Measurements from ENCODE around the gene EXOSC10.

Gene EXOSC10

GRCh38 chr1:11039351-11040104 is 60.1 kb downstream of the EXOSC10 start (continued):
- TF ChIP-seq, protein P1, sequence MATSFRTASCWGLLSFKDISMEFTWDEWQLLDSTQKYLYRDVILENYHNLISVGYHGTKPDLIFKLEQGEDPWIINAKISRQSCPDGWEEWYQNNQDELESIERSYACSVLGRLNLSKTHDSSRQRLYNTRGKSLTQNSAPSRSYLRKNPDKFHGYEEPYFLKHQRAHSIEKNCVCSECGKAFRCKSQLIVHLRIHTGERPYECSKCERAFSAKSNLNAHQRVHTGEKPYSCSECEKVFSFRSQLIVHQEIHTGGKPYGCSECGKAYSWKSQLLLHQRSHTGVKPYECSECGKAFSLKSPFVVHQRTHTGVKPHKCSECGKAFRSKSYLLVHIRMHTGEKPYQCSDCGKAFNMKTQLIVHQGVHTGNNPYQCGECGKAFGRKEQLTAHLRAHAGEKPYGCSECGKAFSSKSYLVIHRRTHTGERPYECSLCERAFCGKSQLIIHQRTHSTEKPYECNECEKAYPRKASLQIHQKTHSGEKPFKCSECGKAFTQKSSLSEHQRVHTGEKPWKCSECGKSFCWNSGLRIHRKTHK (tag by site-specific recombination; IDR thresholded peaks at IDR 0.05): no peak
- TF ChIP-seq ZBTB17 (tag by site-specific recombination; IDR thresholded peaks at IDR 0.05) (peak; percentile 65), ZNF114 (tag by site-specific recombination; IDR thresholded peaks at IDR 0.05) (no peak), ZFHX2 (tag by site-specific recombination; conservative IDR thresholded peaks at IDR 0.05) (peak; percentile 61), ZNF521 (tag by site-specific recombination; IDR thresholded peaks at IDR 0.05) (no peak)

DNA sequence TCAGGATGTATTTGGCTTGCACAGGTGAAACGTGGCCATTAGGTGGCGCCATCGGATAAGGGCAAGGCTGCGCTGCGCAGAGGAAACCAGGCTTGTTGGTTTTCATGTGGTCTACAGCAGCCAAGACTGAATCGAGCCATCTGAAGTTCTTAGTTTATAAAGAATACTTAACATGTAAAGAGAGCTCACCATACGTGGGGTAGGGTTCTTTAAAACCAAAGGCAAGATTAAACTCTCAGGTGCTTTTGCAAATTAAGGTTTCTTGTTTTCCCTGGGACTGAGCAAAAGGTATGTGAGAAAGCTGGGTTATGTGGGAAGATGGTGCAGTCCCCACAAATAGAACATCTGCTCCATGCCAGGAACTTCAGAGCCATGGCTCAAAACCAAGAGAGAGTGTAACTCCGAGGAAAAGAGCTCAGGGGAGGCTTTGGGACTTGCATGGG is 61.9 kb downstream of the EXOSC10 start:
- no peak overlapping the region for H3K4me3 ChIP-seq (ENCODE audit: low read depth, low read length)
- ChIA-PET POLR2A (interaction anchor here (0.5 to 1.2 kb wide), 5 partner anchors 22 to 708 kb away, joined by 3 to 9 read pairs (median 4); partner anchors contain the start of gene SRM), CTCF (interaction anchor here (0.5 to 5.1 kb wide), 92 partner anchors 10 to 1565 kb away, joined by 3 to 95 read pairs (median 4); partner anchors contain the start of genes EXOSC10, FBXO6, MASP2 and MTOR)
- H3K27ac ChIP-seq (ENCODE audit: extremely low read depth, low read depth, low read length): no peak overlapping the region
- TF ChIP-seq, protein P2, sequence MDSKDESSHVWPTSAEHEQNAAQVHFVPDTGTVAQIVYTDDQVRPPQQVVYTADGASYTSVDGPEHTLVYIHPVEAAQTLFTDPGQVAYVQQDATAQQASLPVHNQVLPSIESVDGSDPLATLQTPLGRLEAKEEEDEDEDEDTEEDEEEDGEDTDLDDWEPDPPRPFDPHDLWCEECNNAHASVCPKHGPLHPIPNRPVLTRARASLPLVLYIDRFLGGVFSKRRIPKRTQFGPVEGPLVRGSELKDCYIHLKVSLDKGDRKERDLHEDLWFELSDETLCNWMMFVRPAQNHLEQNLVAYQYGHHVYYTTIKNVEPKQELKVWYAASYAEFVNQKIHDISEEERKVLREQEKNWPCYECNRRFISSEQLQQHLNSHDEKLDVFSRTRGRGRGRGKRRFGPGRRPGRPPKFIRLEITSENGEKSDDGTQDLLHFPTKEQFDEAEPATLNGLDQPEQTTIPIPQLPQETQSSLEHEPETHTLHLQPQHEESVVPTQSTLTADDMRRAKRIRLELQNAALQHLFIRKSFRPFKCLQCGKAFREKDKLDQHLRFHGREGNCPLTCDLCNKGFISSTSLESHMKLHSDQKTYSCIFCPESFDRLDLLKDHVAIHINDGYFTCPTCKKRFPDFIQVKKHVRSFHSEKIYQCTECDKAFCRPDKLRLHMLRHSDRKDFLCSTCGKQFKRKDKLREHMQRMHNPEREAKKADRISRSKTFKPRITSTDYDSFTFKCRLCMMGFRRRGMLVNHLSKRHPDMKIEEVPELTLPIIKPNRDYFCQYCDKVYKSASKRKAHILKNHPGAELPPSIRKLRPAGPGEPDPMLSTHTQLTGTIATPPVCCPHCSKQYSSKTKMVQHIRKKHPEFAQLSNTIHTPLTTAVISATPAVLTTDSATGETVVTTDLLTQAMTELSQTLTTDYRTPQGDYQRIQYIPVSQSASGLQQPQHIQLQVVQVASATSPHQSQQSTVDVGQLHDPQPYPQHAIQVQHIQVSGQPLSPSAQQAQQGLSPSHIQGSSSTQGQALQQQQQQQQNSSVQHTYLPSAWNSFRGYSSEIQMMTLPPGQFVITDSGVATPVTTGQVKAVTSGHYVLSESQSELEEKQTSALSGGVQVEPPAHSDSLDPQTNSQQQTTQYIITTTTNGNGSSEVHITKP (tag by site-specific recombination; IDR thresholded peaks at IDR 0.05): peak; percentile 80
- no peak for TF ChIP-seq HOXA7 (CRISPR knock-in tag; IDR thresholded peaks at IDR 0.05; ENCODE audit: borderline replicate concordance)
- peak; percentile 98 for TF ChIP-seq ZNF654 (tag by site-specific recombination; IDR thresholded peaks at IDR 0.05; ENCODE audit: low read depth)
- TF ChIP-seq ZNF169 (tag by site-specific recombination; IDR thresholded peaks at IDR 0.05): no peak
- TF ChIP-seq ZNF2 (tag by site-specific recombination; IDR thresholded peaks at IDR 0.05): peak; percentile 49; the same call in 1 of the 2 replicates
- TF ChIP-seq, protein P3, sequence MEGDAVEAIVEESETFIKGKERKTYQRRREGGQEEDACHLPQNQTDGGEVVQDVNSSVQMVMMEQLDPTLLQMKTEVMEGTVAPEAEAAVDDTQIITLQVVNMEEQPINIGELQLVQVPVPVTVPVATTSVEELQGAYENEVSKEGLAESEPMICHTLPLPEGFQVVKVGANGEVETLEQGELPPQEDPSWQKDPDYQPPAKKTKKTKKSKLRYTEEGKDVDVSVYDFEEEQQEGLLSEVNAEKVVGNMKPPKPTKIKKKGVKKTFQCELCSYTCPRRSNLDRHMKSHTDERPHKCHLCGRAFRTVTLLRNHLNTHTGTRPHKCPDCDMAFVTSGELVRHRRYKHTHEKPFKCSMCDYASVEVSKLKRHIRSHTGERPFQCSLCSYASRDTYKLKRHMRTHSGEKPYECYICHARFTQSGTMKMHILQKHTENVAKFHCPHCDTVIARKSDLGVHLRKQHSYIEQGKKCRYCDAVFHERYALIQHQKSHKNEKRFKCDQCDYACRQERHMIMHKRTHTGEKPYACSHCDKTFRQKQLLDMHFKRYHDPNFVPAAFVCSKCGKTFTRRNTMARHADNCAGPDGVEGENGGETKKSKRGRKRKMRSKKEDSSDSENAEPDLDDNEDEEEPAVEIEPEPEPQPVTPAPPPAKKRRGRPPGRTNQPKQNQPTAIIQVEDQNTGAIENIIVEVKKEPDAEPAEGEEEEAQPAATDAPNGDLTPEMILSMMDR (tag by site-specific recombination; IDR thresholded peaks at IDR 0.05): peak; percentile 94
- TF ChIP-seq, protein P4, sequence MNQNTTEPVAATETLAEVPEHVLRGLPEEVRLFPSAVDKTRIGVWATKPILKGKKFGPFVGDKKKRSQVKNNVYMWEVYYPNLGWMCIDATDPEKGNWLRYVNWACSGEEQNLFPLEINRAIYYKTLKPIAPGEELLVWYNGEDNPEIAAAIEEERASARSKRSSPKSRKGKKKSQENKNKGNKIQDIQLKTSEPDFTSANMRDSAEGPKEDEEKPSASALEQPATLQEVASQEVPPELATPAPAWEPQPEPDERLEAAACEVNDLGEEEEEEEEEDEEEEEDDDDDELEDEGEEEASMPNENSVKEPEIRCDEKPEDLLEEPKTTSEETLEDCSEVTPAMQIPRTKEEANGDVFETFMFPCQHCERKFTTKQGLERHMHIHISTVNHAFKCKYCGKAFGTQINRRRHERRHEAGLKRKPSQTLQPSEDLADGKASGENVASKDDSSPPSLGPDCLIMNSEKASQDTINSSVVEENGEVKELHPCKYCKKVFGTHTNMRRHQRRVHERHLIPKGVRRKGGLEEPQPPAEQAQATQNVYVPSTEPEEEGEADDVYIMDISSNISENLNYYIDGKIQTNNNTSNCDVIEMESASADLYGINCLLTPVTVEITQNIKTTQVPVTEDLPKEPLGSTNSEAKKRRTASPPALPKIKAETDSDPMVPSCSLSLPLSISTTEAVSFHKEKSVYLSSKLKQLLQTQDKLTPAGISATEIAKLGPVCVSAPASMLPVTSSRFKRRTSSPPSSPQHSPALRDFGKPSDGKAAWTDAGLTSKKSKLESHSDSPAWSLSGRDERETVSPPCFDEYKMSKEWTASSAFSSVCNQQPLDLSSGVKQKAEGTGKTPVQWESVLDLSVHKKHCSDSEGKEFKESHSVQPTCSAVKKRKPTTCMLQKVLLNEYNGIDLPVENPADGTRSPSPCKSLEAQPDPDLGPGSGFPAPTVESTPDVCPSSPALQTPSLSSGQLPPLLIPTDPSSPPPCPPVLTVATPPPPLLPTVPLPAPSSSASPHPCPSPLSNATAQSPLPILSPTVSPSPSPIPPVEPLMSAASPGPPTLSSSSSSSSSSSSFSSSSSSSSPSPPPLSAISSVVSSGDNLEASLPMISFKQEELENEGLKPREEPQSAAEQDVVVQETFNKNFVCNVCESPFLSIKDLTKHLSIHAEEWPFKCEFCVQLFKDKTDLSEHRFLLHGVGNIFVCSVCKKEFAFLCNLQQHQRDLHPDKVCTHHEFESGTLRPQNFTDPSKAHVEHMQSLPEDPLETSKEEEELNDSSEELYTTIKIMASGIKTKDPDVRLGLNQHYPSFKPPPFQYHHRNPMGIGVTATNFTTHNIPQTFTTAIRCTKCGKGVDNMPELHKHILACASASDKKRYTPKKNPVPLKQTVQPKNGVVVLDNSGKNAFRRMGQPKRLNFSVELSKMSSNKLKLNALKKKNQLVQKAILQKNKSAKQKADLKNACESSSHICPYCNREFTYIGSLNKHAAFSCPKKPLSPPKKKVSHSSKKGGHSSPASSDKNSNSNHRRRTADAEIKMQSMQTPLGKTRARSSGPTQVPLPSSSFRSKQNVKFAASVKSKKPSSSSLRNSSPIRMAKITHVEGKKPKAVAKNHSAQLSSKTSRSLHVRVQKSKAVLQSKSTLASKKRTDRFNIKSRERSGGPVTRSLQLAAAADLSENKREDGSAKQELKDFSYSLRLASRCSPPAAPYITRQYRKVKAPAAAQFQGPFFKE (tag by site-specific recombination; IDR thresholded peaks at IDR 0.05; ENCODE audit: borderline replicate concordance): no peak
- TF ChIP-seq ZEB2 (tag by site-specific recombination; IDR thresholded peaks at IDR 0.05): no peak
- TF ChIP-seq, protein P1 (tag by site-specific recombination; IDR thresholded peaks at IDR 0.05): no peak
- TF ChIP-seq ZNF140 (tag by site-specific recombination; IDR thresholded peaks at IDR 0.05): no peak
- TF ChIP-seq, protein P5, sequence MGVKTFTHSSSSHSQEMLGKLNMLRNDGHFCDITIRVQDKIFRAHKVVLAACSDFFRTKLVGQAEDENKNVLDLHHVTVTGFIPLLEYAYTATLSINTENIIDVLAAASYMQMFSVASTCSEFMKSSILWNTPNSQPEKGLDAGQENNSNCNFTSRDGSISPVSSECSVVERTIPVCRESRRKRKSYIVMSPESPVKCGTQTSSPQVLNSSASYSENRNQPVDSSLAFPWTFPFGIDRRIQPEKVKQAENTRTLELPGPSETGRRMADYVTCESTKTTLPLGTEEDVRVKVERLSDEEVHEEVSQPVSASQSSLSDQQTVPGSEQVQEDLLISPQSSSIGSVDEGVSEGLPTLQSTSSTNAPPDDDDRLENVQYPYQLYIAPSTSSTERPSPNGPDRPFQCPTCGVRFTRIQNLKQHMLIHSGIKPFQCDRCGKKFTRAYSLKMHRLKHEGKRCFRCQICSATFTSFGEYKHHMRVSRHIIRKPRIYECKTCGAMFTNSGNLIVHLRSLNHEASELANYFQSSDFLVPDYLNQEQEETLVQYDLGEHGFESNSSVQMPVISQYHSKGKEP (tag by site-specific recombination; IDR thresholded peaks at IDR 0.05): no peak
- TF ChIP-seq TRIM28 (IDR thresholded peaks at IDR 0.05; ENCODE audit: borderline replicate concordance, low read length): no peak
- H3K4me1 ChIP-seq (ENCODE audit: control insufficient read depth, insufficient read depth, low read length): no peaks in the 10 kb centered on the region
- no peaks in the 10 kb centered on the region for H3K9me3 ChIP-seq (ENCODE audit: control insufficient read depth, insufficient read depth, low read depth, low read length)
- H3K36me3 ChIP-seq (ENCODE audit: control insufficient read depth in 2 of 2, insufficient read depth in 1 of 2, low read length in 2 of 2): no peaks in the 10 kb centered on the region

All from HEK293 (cell line).